Measurements from ENCODE around the gene ARSB.

- no peak for TF ChIP-seq CTCF (IDR thresholded peaks at IDR 0.05)
- TF ChIP-seq POLR2A (IDR thresholded peaks at IDR 0.05) = no peak
Measured at GRCh38 chr5:78776637-78777036, 208.5 kb downstream of the ARSB start.
